T-helper 2 cell treated with Interferon-gamma antibody and Interleukin-4, amounts not matched to agents 5 μg/mL and 100 μg/mL, for 36 hours (primary cell): ENCODE measurements around the gene CCDC68.

Experiments used
- DNase-seq: peaks from one replicate; pipeline ENCODE4 v3.0.0; 2021; ENCODE audit warnings: low spot score
- H3K27ac Mint-ChIP-seq: one replicate; pipeline ENCODE4 v1.8.0; 2021; ENCODE audit warnings: mild to moderate bottlenecking, mixed read lengths
- H3K27me3 Mint-ChIP-seq: one replicate; pipeline ENCODE4 v1.8.0; 2021; ENCODE audit warnings: low read depth, mixed read lengths
- H3K36me3 Mint-ChIP-seq: one replicate; pipeline ENCODE4 v1.8.0; 2021; ENCODE audit warnings: low read depth, mixed read lengths
- H3K4me1 Mint-ChIP-seq: one replicate; pipeline ENCODE4 v1.8.0; 2021; ENCODE audit warnings: low read depth, mixed read lengths
- H3K4me3 Mint-ChIP-seq: one replicate; pipeline ENCODE4 v1.8.0; 2022; ENCODE audit warnings: mild to moderate bottlenecking, moderate library complexity, mixed read lengths
- H3K9me3 Mint-ChIP-seq: one replicate; pipeline ENCODE4 v1.8.0; 2021; ENCODE audit warnings: mixed read lengths

The CCDC68 gene

GRCh38 chr18:54949588-54949987, 9.7 kb downstream of the CCDC68 start:
- Mint-ChIP-seq H3K4me3 (no peak overlapping the region), H3K36me3 (no peaks in the 10 kb centered on the region), H3K27ac (no peak overlapping the region), H3K27me3 (peaks cover 28% of the 10 kb centered on the region), H3K9me3 (no peaks in the 10 kb centered on the region), H3K4me1 (peaks cover 14% of the 10 kb centered on the region)
- DNase-seq = no peak

GRCh38 chr18:54948350-54948837, 10.9 kb downstream of the CCDC68 start:
- H3K36me3 Mint-ChIP-seq = no peaks in the 10 kb centered on the region
- no peaks in the 10 kb centered on the region for H3K9me3 Mint-ChIP-seq
- peaks cover 24% of the 10 kb centered on the region for H3K27me3 Mint-ChIP-seq
- H3K27ac Mint-ChIP-seq = no peak overlapping the region
- H3K4me1 Mint-ChIP-seq = peaks cover 14% of the 10 kb centered on the region
- no peak overlapping the region for H3K4me3 Mint-ChIP-seq
- DNase-seq = no peak

GRCh38 chr18:54947091-54947490, 12.2 kb downstream of the CCDC68 start:
- Mint-ChIP-seq H3K27ac (no peak overlapping the region), H3K27me3 (peaks cover 24% of the 10 kb centered on the region), H3K4me1 (peaks cover 14% of the 10 kb centered on the region), H3K9me3 (no peaks in the 10 kb centered on the region), H3K36me3 (no peaks in the 10 kb centered on the region), H3K4me3 (no peak overlapping the region)
- no peak for DNase-seq

GRCh38 chr18:54946149-54946581, 13.1 kb downstream of the CCDC68 start:
- H3K36me3 Mint-ChIP-seq = no peaks in the 10 kb centered on the region
- H3K27ac Mint-ChIP-seq = peak overlapping the region; percentile 80
- peak; percentile 15 for DNase-seq
- peaks cover 22% of the 10 kb centered on the region for H3K27me3 Mint-ChIP-seq
- H3K4me1 Mint-ChIP-seq = peaks cover 14% of the 10 kb centered on the region
- H3K4me3 Mint-ChIP-seq = peak overlapping the region; percentile 89
- H3K9me3 Mint-ChIP-seq = no peaks in the 10 kb centered on the region

GRCh38 chr18:54945576-54946125, 13.6 kb downstream of the CCDC68 start:
- Mint-ChIP-seq H3K4me1 (peaks cover 14% of the 10 kb centered on the region), H3K27me3 (peaks cover 22% of the 10 kb centered on the region), H3K36me3 (no peaks in the 10 kb centered on the region), H3K9me3 (no peaks in the 10 kb centered on the region), H3K4me3 (peak overlapping the region; percentile 89), H3K27ac (peak overlapping the region; percentile 80)
- no peak for DNase-seq

GRCh38 chr18:54942569-54942968, 16.7 kb downstream of the CCDC68 start:
- no peak overlapping the region for H3K27ac Mint-ChIP-seq
- H3K36me3 Mint-ChIP-seq = no peaks in the 10 kb centered on the region
- H3K4me3 Mint-ChIP-seq = no peak overlapping the region
- no peak for DNase-seq
- peaks cover 7% of the 10 kb centered on the region for H3K27me3 Mint-ChIP-seq
- no peaks in the 10 kb centered on the region for H3K9me3 Mint-ChIP-seq
- peaks cover 12% of the 10 kb centered on the region for H3K4me1 Mint-ChIP-seq

GRCh38 chr18:54942144-54942543, 17.1 kb downstream of the CCDC68 start:
- Mint-ChIP-seq H3K27me3 (peaks cover 7% of the 10 kb centered on the region), H3K4me1 (peaks cover 12% of the 10 kb centered on the region), H3K9me3 (no peaks in the 10 kb centered on the region), H3K4me3 (no peak overlapping the region), H3K27ac (no peak overlapping the region), H3K36me3 (no peaks in the 10 kb centered on the region)
- DNase-seq = no peak

- Mint-ChIP-seq H3K27me3 (peaks cover 14% of the 10 kb centered on the region), H3K9me3 (no peaks in the 10 kb centered on the region), H3K4me1 (no peaks in the 10 kb centered on the region), H3K27ac (no peak overlapping the region), H3K4me3 (no peak overlapping the region), H3K36me3 (no peaks in the 10 kb centered on the region)
- DNase-seq = no peak
Observed at GRCh38 chr18:54939361-54939917, 19.8 kb downstream of the CCDC68 start.

GRCh38 chr18:54938506-54938905, 20.8 kb downstream of the CCDC68 start:
- Mint-ChIP-seq H3K4me3 (no peak overlapping the region), H3K4me1 (no peaks in the 10 kb centered on the region), H3K36me3 (no peaks in the 10 kb centered on the region)

GRCh38 chr18:54932472-54932871, 26.8 kb downstream of the CCDC68 start:
- peaks cover 23% of the 10 kb centered on the region for H3K27me3 Mint-ChIP-seq
- no peak overlapping the region for H3K27ac Mint-ChIP-seq
- H3K4me1 Mint-ChIP-seq = no peaks in the 10 kb centered on the region
- H3K9me3 Mint-ChIP-seq = no peaks in the 10 kb centered on the region
- no peak for DNase-seq
- no peak overlapping the region for H3K4me3 Mint-ChIP-seq
- no peaks in the 10 kb centered on the region for H3K36me3 Mint-ChIP-seq

More at GRCh38 chr18:54938506-54938905, 20.8 kb downstream of the CCDC68 start:
- H3K9me3 Mint-ChIP-seq = no peaks in the 10 kb centered on the region
- DNase-seq = no peak
- peaks cover 14% of the 10 kb centered on the region for H3K27me3 Mint-ChIP-seq
- no peak overlapping the region for H3K27ac Mint-ChIP-seq

- H3K4me1 Mint-ChIP-seq = no peaks in the 10 kb centered on the region
- DNase-seq = no peak
- no peaks in the 10 kb centered on the region for H3K36me3 Mint-ChIP-seq
- H3K9me3 Mint-ChIP-seq = no peaks in the 10 kb centered on the region
- peaks cover 17% of the 10 kb centered on the region for H3K27me3 Mint-ChIP-seq
- H3K27ac Mint-ChIP-seq = no peak overlapping the region
- H3K4me3 Mint-ChIP-seq = no peak overlapping the region
Observed at GRCh38 chr18:54931152-54931551, 28.1 kb downstream of the CCDC68 start.

- DNase-seq = no peak
- Mint-ChIP-seq H3K36me3 (no peaks in the 10 kb centered on the region), H3K27ac (no peak overlapping the region), H3K27me3 (peaks cover 8% of the 10 kb centered on the region), H3K9me3 (no peaks in the 10 kb centered on the region), H3K4me1 (no peaks in the 10 kb centered on the region), H3K4me3 (no peak overlapping the region)
Observed at GRCh38 chr18:54928236-54928635, 31.0 kb downstream of the CCDC68 start.

- peaks cover 5% of the 10 kb centered on the region for H3K27me3 Mint-ChIP-seq
- H3K4me1 Mint-ChIP-seq = no peaks in the 10 kb centered on the region
- no peak for DNase-seq
- H3K27ac Mint-ChIP-seq = no peak overlapping the region
- no peaks in the 10 kb centered on the region for H3K36me3 Mint-ChIP-seq
- no peak overlapping the region for H3K4me3 Mint-ChIP-seq
- no peaks in the 10 kb centered on the region for H3K9me3 Mint-ChIP-seq
Observed at GRCh38 chr18:54926593-54927325, 32.5 kb downstream of the CCDC68 start.

- Mint-ChIP-seq H3K4me3 (no peak overlapping the region), H3K36me3 (no peaks in the 10 kb centered on the region), H3K27ac (no peak overlapping the region), H3K4me1 (no peaks in the 10 kb centered on the region), H3K9me3 (no peaks in the 10 kb centered on the region), H3K27me3 (no peaks in the 10 kb centered on the region)
- DNase-seq = no peak
Observed at GRCh38 chr18:54924948-54925347, 34.3 kb downstream of the CCDC68 start.
